ENCODE measurements around the gene PATJ. TPM values are rescaled to one million over a fixed set of nuclear protein-coding genes. Genes with fewer than 3 reads are reported as not detected.
"Not testable (repeated sequence)": the region's sequence is repeated elsewhere in the genome, so short reads cannot be mapped to it uniquely, and the experiment has no call there.

Gene PATJ
- total RNA-seq, 1 donor from 2014 or later, result 56.2 TPM

GRCh38 chr1:61842036-61842435 lies 99.8 kb downstream of the PATJ start:
- ATAC-seq (no peak), DNase-seq (no peak)
- no peaks in the 10 kb centered on the region for H3K27me3 ChIP-seq
- no peaks in the 10 kb centered on the region for H3K4me1 ChIP-seq
- TF ChIP-seq CTCF (IDR thresholded peaks at IDR 0.05), result no peak
- no peak overlapping the region for H3K27ac ChIP-seq
- no peaks in the 10 kb centered on the region for H3K36me3 ChIP-seq
- intact Hi-C loops (cut with DNase I), result no loop called here
- no peak overlapping the region for H3K4me3 ChIP-seq
- H3K9me3 ChIP-seq, result no peaks in the 10 kb centered on the region

GRCh38 chr1:61842863-61843514 lies 100.7 kb downstream of the PATJ start:
- ATAC-seq, result no peak
- no peaks in the 10 kb centered on the region for H3K36me3 ChIP-seq
- no peaks in the 10 kb centered on the region for H3K4me1 ChIP-seq
- no peak for DNase-seq
- H3K9me3 ChIP-seq, result no peaks in the 10 kb centered on the region
- TF ChIP-seq CTCF (IDR thresholded peaks at IDR 0.05), result no peak
- no peaks in the 10 kb centered on the region for H3K27me3 ChIP-seq
- H3K4me3 ChIP-seq, result no peak overlapping the region
- intact Hi-C loops (cut with DNase I), result no loop called here
- H3K27ac ChIP-seq, result no peak overlapping the region

GRCh38 chr1:61844006-61844405 lies 101.7 kb downstream of the PATJ start:
- H3K4me1 ChIP-seq, result no peaks in the 10 kb centered on the region
- ATAC-seq, result no peak
- intact Hi-C loops (cut with DNase I), result no loop called here
- H3K9me3 ChIP-seq, result no peaks in the 10 kb centered on the region
- H3K27me3 ChIP-seq, result no peaks in the 10 kb centered on the region
- no peak for DNase-seq
- no peak for TF ChIP-seq CTCF (IDR thresholded peaks at IDR 0.05)
- no peaks in the 10 kb centered on the region for H3K36me3 ChIP-seq
- H3K4me3 ChIP-seq, result no peak overlapping the region
- no peak overlapping the region for H3K27ac ChIP-seq

- H3K27ac ChIP-seq; H3K27me3 ChIP-seq; H3K4me1 ChIP-seq; H3K36me3 ChIP-seq; intact Hi-C loops (cut with DNase I); ATAC-seq; H3K4me3 ChIP-seq; DNase-seq; H3K9me3 ChIP-seq: not testable (repeated sequence)
Measured at GRCh38 chr1:61844664-61845063, 102.4 kb downstream of the PATJ start.

GRCh38 chr1:61851235-61851634 lies 109.0 kb downstream of the PATJ start:
- no peaks in the 10 kb centered on the region for H3K9me3 ChIP-seq
- no peak overlapping the region for H3K27ac ChIP-seq
- no peak overlapping the region for H3K4me3 ChIP-seq
- no peak for DNase-seq
- TF ChIP-seq CTCF (IDR thresholded peaks at IDR 0.05), result no peak
- H3K4me1 ChIP-seq, result no peaks in the 10 kb centered on the region
- H3K27me3 ChIP-seq, result no peaks in the 10 kb centered on the region
- no peak for ATAC-seq
- no peaks in the 10 kb centered on the region for H3K36me3 ChIP-seq
- intact Hi-C loops (cut with DNase I), result no loop called here

- TF ChIP-seq CTCF (IDR thresholded peaks at IDR 0.05), result peak; percentile 81
- Histone ChIP-seq H3K4me1 (no peaks in the 10 kb centered on the region), H3K4me3 (no peak overlapping the region), H3K9me3 (no peaks in the 10 kb centered on the region), H3K36me3 (no peaks in the 10 kb centered on the region), H3K27ac (no peak overlapping the region), H3K27me3 (no peaks in the 10 kb centered on the region)
- intact Hi-C loops (cut with DNase I), result no loop called here
- ATAC-seq (peak; percentile 83), DNase-seq (no peak)
Measured at GRCh38 chr1:61851849-61852669, 109.8 kb downstream of the PATJ start.

Measured in upper lobe of right lung (tissue), 1 donor.